ENCODE data around the gene NBPF1.
"Not testable (repeated sequence)": the region's sequence is repeated elsewhere in the genome, so short reads cannot be mapped to it uniquely, and the experiment has no call there.

- not testable (repeated sequence) for TF ChIP-seq CTCF, POLR2AphosphoS5 (IDR thresholded peaks at IDR 0.05)
These were observed 18.1 kb downstream of the NBPF1 start for GRCh38 chr1:16595216-16595615.
